DOHH2 (cell line): ENCODE data around the gene ADCY3.
"Not testable (repeated sequence)": the region's sequence is repeated elsewhere in the genome, so short reads cannot be mapped to it uniquely, and the experiment has no call there.

Experiments used
- H3F3A ChIP-seq: fragments of 200-600 bp; sonication (generic), shearing (Covaris generic); 2 replicates; pipeline ENCODE4 v1.6.0; 2016; ENCODE audit warnings: antibody characterized with exemption, mild to moderate bottlenecking; ENCODE audit not compliant: control insufficient read depth, insufficient read depth
- H3K27ac ChIP-seq: fragments of 200-600 bp; sonication (generic); 2 replicates; pipeline ENCODE4 v1.5.1; 2014; ENCODE audit warnings: low read depth, mild to moderate bottlenecking, low read length, moderate library complexity
- H3K27me3 ChIP-seq: fragments of 200-600 bp; sonication (generic); 2 replicates; pipeline ENCODE4 v1.6.1; 2014; ENCODE audit warnings: mild to moderate bottlenecking, low read length, mixed read lengths; ENCODE audit not compliant: control insufficient read depth
- H3K36me3 ChIP-seq: fragments of 200-600 bp; sonication (generic); 2 replicates; pipeline ENCODE4 v1.6.1; 2014; ENCODE audit warnings: mild to moderate bottlenecking, low read length, moderate library complexity, mixed read lengths; ENCODE audit not compliant: control insufficient read depth
- H3K4me1 ChIP-seq: fragments of 200-600 bp; sonication (generic); 2 replicates; pipeline ENCODE4 v1.6.1; 2014; ENCODE audit warnings: mild to moderate bottlenecking, low read length, mixed read lengths; ENCODE audit not compliant: control insufficient read depth
- H3K4me2 ChIP-seq: fragments of 200-600 bp; sonication (generic); 2 replicates; pipeline ENCODE4 v1.6.0; 2014; ENCODE audit warnings: mild to moderate bottlenecking, low read length, moderate library complexity
- H3K4me3 ChIP-seq: fragments of 200-600 bp; sonication (generic); 2 replicates; pipeline ENCODE4 v1.5.1; 2014; ENCODE audit warnings: mild to moderate bottlenecking, low read length, mixed read lengths
- H3K79me2 ChIP-seq: fragments of 200-600 bp; sonication (generic); 2 replicates; pipeline ENCODE4 v1.6.1; 2014; ENCODE audit warnings: mild to moderate bottlenecking, low read length, mixed read lengths; ENCODE audit not compliant: control insufficient read depth
- H3K9me2 ChIP-seq: fragments of 200-600 bp; sonication (generic); replicated peaks from 2 replicates; pipeline ENCODE4 v1.6.1; 2014; ENCODE audit warnings: mild to moderate bottlenecking, low read length, mixed read lengths; ENCODE audit not compliant: control insufficient read depth
- H3K9me3 ChIP-seq: fragments of 200-600 bp; sonication (generic); 2 replicates; pipeline ENCODE4 v1.6.1; 2014; ENCODE audit warnings: antibody characterized with exemption, low read length, mixed read lengths; ENCODE audit not compliant: control insufficient read depth, insufficient read depth
- H4K20me1 ChIP-seq: fragments of 200-600 bp; sonication (generic); 2 replicates; pipeline ENCODE4 v1.6.0; 2014; ENCODE audit warnings: low read depth, mild to moderate bottlenecking, antibody characterized with exemption, low read length, moderate library complexity; ENCODE audit not compliant: control insufficient read depth, insufficient read depth
- CTCF ChIP-seq: fragments of 200-600 bp; sonication (generic); IDR thresholded peaks from one replicate; pipeline ENCODE4 v1.5.1; 2014; ENCODE audit warnings: antibody characterized with exemption, mild to moderate bottlenecking, low read depth, low read length; ENCODE audit not compliant: poor library complexity, severe bottlenecking
- EZH2phosphoT487 ChIP-seq: fragments of 200-600 bp; sonication (generic); IDR thresholded peaks from 2 replicates; pipeline ENCODE4 v1.6.1; 2017; ENCODE audit warnings: borderline replicate concordance, mild to moderate bottlenecking, antibody characterized with exemption, low read length, moderate library complexity, mixed read lengths

ADCY3 gene

GRCh38 chr2:24836706-24837105, 83.3 kb downstream of the ADCY3 start:
- no peaks in the 10 kb centered on the region for H3K4me1 ChIP-seq
- H3K9me2 ChIP-seq = no peaks in the 10 kb centered on the region
- H3K79me2 ChIP-seq = no peaks in the 10 kb centered on the region

GRCh38 chr2:24836206-24836605, 83.8 kb downstream of the ADCY3 start:
- Histone ChIP-seq H3F3A (no peaks in the 10 kb centered on the region), H3K4me2 (no peak overlapping the region), H3K4me1 (no peaks in the 10 kb centered on the region), H4K20me1 (no peaks in the 10 kb centered on the region), H3K79me2 (no peaks in the 10 kb centered on the region), H3K4me3 (no peak overlapping the region), H3K9me2 (no peaks in the 10 kb centered on the region), H3K9me3 (no peaks in the 10 kb centered on the region), H3K36me3 (peaks cover 53% of the 10 kb centered on the region), H3K27ac (no peak overlapping the region), H3K27me3 (no peaks in the 10 kb centered on the region)
- TF ChIP-seq EZH2phosphoT487 (no peak), CTCF (no peak)

More at GRCh38 chr2:24836706-24837105, 83.3 kb downstream of the ADCY3 start:
- no peak overlapping the region for H3K4me2 ChIP-seq
- peaks cover 50% of the 10 kb centered on the region for H3K36me3 ChIP-seq
- H4K20me1 ChIP-seq = no peaks in the 10 kb centered on the region
- H3F3A ChIP-seq = no peaks in the 10 kb centered on the region
- no peaks in the 10 kb centered on the region for H3K9me3 ChIP-seq
- no peak overlapping the region for H3K27ac ChIP-seq
- TF ChIP-seq CTCF (no peak), EZH2phosphoT487 (no peak)
- no peaks in the 10 kb centered on the region for H3K27me3 ChIP-seq
- H3K4me3 ChIP-seq = no peak overlapping the region

GRCh38 chr2:24835411-24835810, 84.6 kb downstream of the ADCY3 start:
- H3F3A ChIP-seq, H3K9me2 ChIP-seq, H3K4me3 ChIP-seq, H3K27ac ChIP-seq, H4K20me1 ChIP-seq, H3K79me2 ChIP-seq, H3K27me3 ChIP-seq, H3K4me2 ChIP-seq, H3K9me3 ChIP-seq, H3K4me1 ChIP-seq: not testable (repeated sequence)
- H3K36me3 ChIP-seq = peaks cover 54% of the 10 kb centered on the region

GRCh38 chr2:24834733-24835395, 85.2 kb downstream of the ADCY3 start:
- peaks cover 51% of the 10 kb centered on the region for H3K36me3 ChIP-seq
- no peaks in the 10 kb centered on the region for H3K4me1 ChIP-seq
- no peaks in the 10 kb centered on the region for H3K79me2 ChIP-seq
- no peak overlapping the region for H3K4me3 ChIP-seq
- no peaks in the 10 kb centered on the region for H3K27me3 ChIP-seq
- no peaks in the 10 kb centered on the region for H3K9me3 ChIP-seq
- H3K27ac ChIP-seq = no peak overlapping the region
- no peaks in the 10 kb centered on the region for H3K9me2 ChIP-seq
- no peaks in the 10 kb centered on the region for H4K20me1 ChIP-seq
- H3F3A ChIP-seq = no peaks in the 10 kb centered on the region
- no peak overlapping the region for H3K4me2 ChIP-seq
- TF ChIP-seq CTCF (no peak), EZH2phosphoT487 (no peak)
